GM23248 (cell line): ENCODE data around the gene CD93. TPM values are rescaled to one million over a fixed set of nuclear protein-coding genes. Genes with fewer than 3 reads are reported as not detected.

Experiments used
- DNase-seq: peaks from one replicate; pipeline ENCODE4 v3.0.0-alpha.2; 2015
- H2AFZ ChIP-seq: fragments of 200-600 bp; sonication (generic); 2 replicates; pipeline ENCODE4 v1.6.1; 2016; ENCODE audit warnings: antibody characterized with exemption
- H3F3A ChIP-seq: fragments of 200-600 bp; sonication (generic); 2 replicates; pipeline ENCODE4 v1.6.1; 2016; ENCODE audit warnings: mild to moderate bottlenecking, antibody characterized with exemption, mixed run types; ENCODE audit not compliant: insufficient read depth
- H3K27ac ChIP-seq: fragments of 200-600 bp; sonication (generic); 2 replicates; pipeline ENCODE4 v1.5.1; 2016; ENCODE audit warnings: mild to moderate bottlenecking
- H3K27me3 ChIP-seq: fragments of 200-600 bp; sonication (generic); replicated peaks from 2 replicates; pipeline ENCODE4 v1.6.1; 2016; ENCODE audit warnings: mild to moderate bottlenecking; ENCODE audit not compliant: insufficient read depth
- H3K36me3 ChIP-seq: fragments of 200-600 bp; sonication (generic); 2 replicates; pipeline ENCODE4 v1.6.1; 2016; ENCODE audit warnings: low read depth, mild to moderate bottlenecking
- H3K4me1 ChIP-seq: fragments of 200-600 bp; sonication (generic); 2 replicates; pipeline ENCODE4 v1.6.1; 2016; ENCODE audit warnings: mild to moderate bottlenecking; ENCODE audit not compliant: insufficient read depth
- H3K4me2 ChIP-seq: fragments of 200-600 bp; sonication (generic); one replicate; pipeline ENCODE4 v1.6.1; 2016; ENCODE audit warnings: mild to moderate bottlenecking; ENCODE audit not compliant: unreplicated experiment
- H3K4me3 ChIP-seq: fragments of 200-600 bp; sonication (generic); 2 replicates; pipeline ENCODE4 v1.5.1; 2016; ENCODE audit warnings: mild to moderate bottlenecking
- H3K79me2 ChIP-seq: fragments of 200-600 bp; sonication (generic); 2 replicates; pipeline ENCODE4 v1.6.1; 2016; ENCODE audit warnings: mild to moderate bottlenecking; ENCODE audit not compliant: insufficient read depth
- H3K9ac ChIP-seq: fragments of 200-600 bp; sonication (generic); 2 replicates; pipeline ENCODE4 v1.6.1; 2016; ENCODE audit warnings: mild to moderate bottlenecking
- H3K9me2 ChIP-seq: fragments of 200-600 bp; sonication (generic); 2 replicates; pipeline ENCODE4 v1.6.1; 2016; ENCODE audit warnings: mixed run types, mild to moderate bottlenecking, moderate library complexity; ENCODE audit not compliant: insufficient read depth
- H3K9me3 ChIP-seq: fragments of 200-600 bp; sonication (generic); one replicate; pipeline ENCODE4 v1.6.1; 2017; ENCODE audit warnings: low read depth
- H4K20me1 ChIP-seq: fragments of 200-600 bp; sonication (generic); 2 replicates; pipeline ENCODE4 v1.6.0; 2016; ENCODE audit not compliant: insufficient read depth
- EZH2 ChIP-seq: fragments of 200-600 bp; sonication (generic); IDR thresholded peaks from 2 replicates; pipeline ENCODE4 v1.6.1; 2018; ENCODE audit warnings: antibody characterized with exemption, mild to moderate bottlenecking; ENCODE audit not compliant: insufficient read depth, poor library complexity, severe bottlenecking
- EZH2phosphoT487 ChIP-seq: fragments of 200-600 bp; sonication (generic); IDR thresholded peaks from 2 replicates; pipeline ENCODE4 v1.6.1; 2018; ENCODE audit warnings: antibody characterized with exemption, moderate library complexity, mild to moderate bottlenecking, low read depth; ENCODE audit not compliant: insufficient read depth
- WGBS, 2 experiments: methylation state at CpG; one replicate each; pipeline ENCODE4 v1.1.6; 2015 to 2017; ENCODE audit warnings: low lambda C conversion rate in 2 of 2, low coverage in 1 of 2; ENCODE audit errors: missing lambda C conversion rate in 2 of 2; 5-methylcytosine and 5-hydroxymethylcytosine counted together
- in situ Hi-C: fragments of 300-500 bp; cut with MboI; formaldehyde crosslinking; loops from 2 replicates; pipeline ENCODE4 v1.15.0; 2020
- polyA plus RNA-seq: library from polyadenylated mRNA; unstranded; fragments of >200 nt; fragmentation: Nextera tagmentation; extraction: Ambion mirVana; gene quantifications from 2 replicates; pipeline ENCODE4 v1.2.1, GENCODE V29; 2016
- total RNA-seq: library from RNA; depleted of rRNA; stranded (reverse); fragments of >200 nt; shearing (Covaris generic); gene quantifications from 2 replicates; pipeline ENCODE4 v1.2.3, GENCODE V29; 2014

Gene CD93
- total and polyA plus RNA-seq, 2 experiments from 2014 or later = 0.03 TPM; not detected in 1

DNA sequence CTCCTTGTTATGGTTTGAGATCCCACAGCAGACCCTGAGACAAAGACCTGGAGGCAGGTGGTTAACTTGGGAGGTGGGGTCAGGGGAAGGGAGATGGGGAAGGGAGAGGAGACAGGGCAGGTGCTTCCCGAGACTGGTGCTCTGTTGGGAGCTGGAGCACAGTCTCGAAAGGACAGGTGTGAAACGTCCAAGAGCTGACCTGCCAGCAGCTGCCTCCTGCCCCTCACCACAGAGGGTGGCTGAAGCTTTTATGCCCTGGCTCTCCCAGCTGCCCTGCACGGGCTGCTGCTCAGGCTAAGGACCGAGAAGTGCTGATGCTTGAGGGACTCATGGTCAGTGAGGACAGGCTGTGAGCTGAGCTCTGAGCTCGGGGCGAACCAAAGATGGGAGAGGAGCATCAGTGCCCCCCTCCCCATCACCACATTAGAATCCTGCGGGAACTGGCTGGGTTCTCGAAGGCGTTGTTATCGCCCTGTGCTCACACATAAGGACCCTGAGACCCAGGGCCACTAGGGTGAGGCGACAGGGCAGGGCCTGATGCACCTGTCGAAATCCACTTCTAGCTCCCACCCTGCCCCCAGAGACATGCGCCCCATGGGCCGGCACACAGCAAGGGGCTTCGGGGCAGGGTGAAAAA is 25.3 kb upstream of the CD93 start:
- H3F3A ChIP-seq = no peaks in the 10 kb centered on the region
- in situ Hi-C loops = no loop called here

DNA sequence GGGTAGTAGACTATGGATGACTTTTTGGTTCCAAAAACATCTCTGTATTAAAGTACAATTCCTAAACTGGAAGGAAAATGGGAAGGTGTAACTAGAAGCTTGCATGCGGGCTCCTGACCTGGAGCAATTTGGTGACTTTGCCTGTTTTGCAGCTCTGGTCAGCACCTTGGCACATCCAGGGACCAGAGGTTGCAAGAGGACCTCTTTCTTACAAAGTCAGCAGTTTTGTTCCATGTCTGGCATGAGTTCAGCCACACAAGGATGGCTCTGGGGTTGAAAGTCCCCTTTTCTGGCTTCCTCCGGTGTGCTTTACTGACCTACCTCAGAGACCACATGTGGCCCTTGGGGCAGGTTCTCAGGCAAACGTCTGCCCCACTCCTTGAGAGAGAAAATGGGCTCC is 22.7 kb upstream of the CD93 start:
- no peak overlapping the region for H3K27ac ChIP-seq
- no peaks in the 10 kb centered on the region for H3K9me3 ChIP-seq
- no peaks in the 10 kb centered on the region for H3K79me2 ChIP-seq
- WGBS, 2 experiments = 85 to 89% methylated on average over 3 of the region's 3 CpGs
- in situ Hi-C loops = no loop called here
- H3K9me2 ChIP-seq = no peaks in the 10 kb centered on the region
- H2AFZ ChIP-seq = no peak overlapping the region
- H3K4me1 ChIP-seq = no peaks in the 10 kb centered on the region
- no peak overlapping the region for H3K4me2 ChIP-seq
- TF ChIP-seq EZH2 (no peak), EZH2phosphoT487 (no peak)
- H3K27me3 ChIP-seq = no peaks in the 10 kb centered on the region
- no peak for DNase-seq
- no peaks in the 10 kb centered on the region for H3K36me3 ChIP-seq
- no peaks in the 10 kb centered on the region for H3F3A ChIP-seq
- no peak overlapping the region for H3K4me3 ChIP-seq
- no peaks in the 10 kb centered on the region for H4K20me1 ChIP-seq
- no peak overlapping the region for H3K9ac ChIP-seq

More for the DNA sequence above, 25.3 kb upstream of the CD93 start:
- H3K27ac ChIP-seq = no peak overlapping the region
- no peak overlapping the region for H2AFZ ChIP-seq
- 81 to 83% methylated on average over 16 of the region's 16 CpGs for WGBS, 2 experiments
- DNase-seq = no peak
- no peak overlapping the region for H3K4me3 ChIP-seq
- no peaks in the 10 kb centered on the region for H3K9me2 ChIP-seq
- no peaks in the 10 kb centered on the region for H3K4me1 ChIP-seq
- H3K79me2 ChIP-seq = no peaks in the 10 kb centered on the region
- H3K9me3 ChIP-seq = no peaks in the 10 kb centered on the region
- H3K9ac ChIP-seq = no peak overlapping the region
- no peak for TF ChIP-seq EZH2phosphoT487
- TF ChIP-seq EZH2 = no peak
- H4K20me1 ChIP-seq = no peaks in the 10 kb centered on the region
- H3K27me3 ChIP-seq = no peaks in the 10 kb centered on the region
- no peak overlapping the region for H3K4me2 ChIP-seq
- no peaks in the 10 kb centered on the region for H3K36me3 ChIP-seq

DNA sequence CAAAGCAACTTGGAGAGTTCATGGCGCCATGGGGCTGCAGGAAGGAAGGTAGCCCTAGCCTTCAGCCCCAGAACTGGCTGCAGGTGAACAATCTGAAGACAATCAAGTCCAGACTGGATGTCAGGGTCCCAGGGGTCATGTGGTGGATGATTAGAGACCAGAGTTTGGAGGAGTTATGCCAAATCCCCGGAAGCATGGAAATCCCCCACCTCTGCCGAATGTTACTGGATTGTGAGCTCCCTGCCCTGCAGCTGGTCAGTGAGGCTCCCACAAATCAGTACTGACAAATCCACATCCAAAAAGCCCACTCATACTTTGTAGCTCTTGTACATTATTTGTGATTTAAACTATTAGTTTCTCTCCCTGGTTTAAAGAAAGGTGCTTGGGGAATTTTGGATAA is 21.3 kb upstream of the CD93 start:
- H3K36me3 ChIP-seq = no peaks in the 10 kb centered on the region

DNA sequence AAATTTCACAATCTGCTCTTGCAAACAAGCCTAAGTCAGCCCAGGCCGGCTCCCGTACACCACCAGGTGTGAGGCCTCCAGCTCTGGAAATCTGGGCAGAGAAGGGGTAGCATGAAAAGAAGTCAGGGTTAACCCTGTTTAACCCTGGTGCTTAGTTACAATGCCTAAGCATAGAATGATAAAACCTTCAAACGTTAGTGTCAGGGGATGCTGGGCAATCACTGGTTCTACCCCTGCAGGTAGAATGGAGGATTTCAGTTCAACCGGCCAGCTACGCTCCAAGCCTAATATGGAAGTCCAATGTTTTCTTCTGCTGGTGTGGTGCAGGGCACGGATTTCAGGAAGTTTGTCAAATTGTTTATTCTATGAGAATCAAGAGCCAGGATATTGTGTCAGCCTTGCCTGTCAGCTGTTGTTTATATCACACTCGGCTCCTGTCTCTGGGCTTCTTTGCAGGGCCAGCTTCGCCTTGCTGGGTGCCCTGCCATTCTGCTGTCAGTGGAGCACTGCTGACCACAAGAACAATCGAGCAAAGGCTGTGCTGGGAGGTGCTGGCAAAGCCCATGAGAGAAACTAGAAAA is 20.2 kb upstream of the CD93 start:
- Histone ChIP-seq H3F3A (no peaks in the 10 kb centered on the region), H3K9me3 (no peaks in the 10 kb centered on the region), H3K27ac (no peak overlapping the region), H3K4me1 (no peaks in the 10 kb centered on the region), H3K79me2 (no peaks in the 10 kb centered on the region), H4K20me1 (no peaks in the 10 kb centered on the region), H3K36me3 (no peaks in the 10 kb centered on the region), H3K4me3 (no peak overlapping the region), H3K9ac (no peak overlapping the region), H3K9me2 (no peaks in the 10 kb centered on the region), H3K4me2 (no peak overlapping the region), H3K27me3 (no peaks in the 10 kb centered on the region), H2AFZ (no peak overlapping the region)
- 70 to 75% methylated on average over 9 of the region's 9 CpGs for WGBS, 2 experiments
- no peak for DNase-seq
- in situ Hi-C loops = no loop called here
- TF ChIP-seq EZH2phosphoT487 (no peak), EZH2 (no peak)

More for the DNA sequence above, 21.3 kb upstream of the CD93 start:
- no peak for TF ChIP-seq EZH2
- no peak for TF ChIP-seq EZH2phosphoT487
- no peaks in the 10 kb centered on the region for H3K79me2 ChIP-seq
- H3K4me1 ChIP-seq = no peaks in the 10 kb centered on the region
- in situ Hi-C loops = no loop called here
- H3K4me2 ChIP-seq = no peak overlapping the region
- H2AFZ ChIP-seq = no peak overlapping the region
- H3K27ac ChIP-seq = no peak overlapping the region
- 75 to 84% methylated on average over 3 of the region's 3 CpGs for WGBS, 2 experiments
- H3K9me2 ChIP-seq = no peaks in the 10 kb centered on the region
- no peaks in the 10 kb centered on the region for H4K20me1 ChIP-seq
- no peaks in the 10 kb centered on the region for H3K27me3 ChIP-seq
- H3K9me3 ChIP-seq = no peaks in the 10 kb centered on the region
- H3K9ac ChIP-seq = no peak overlapping the region
- no peak for DNase-seq
- H3K4me3 ChIP-seq = no peak overlapping the region
- H3F3A ChIP-seq = no peaks in the 10 kb centered on the region

DNA sequence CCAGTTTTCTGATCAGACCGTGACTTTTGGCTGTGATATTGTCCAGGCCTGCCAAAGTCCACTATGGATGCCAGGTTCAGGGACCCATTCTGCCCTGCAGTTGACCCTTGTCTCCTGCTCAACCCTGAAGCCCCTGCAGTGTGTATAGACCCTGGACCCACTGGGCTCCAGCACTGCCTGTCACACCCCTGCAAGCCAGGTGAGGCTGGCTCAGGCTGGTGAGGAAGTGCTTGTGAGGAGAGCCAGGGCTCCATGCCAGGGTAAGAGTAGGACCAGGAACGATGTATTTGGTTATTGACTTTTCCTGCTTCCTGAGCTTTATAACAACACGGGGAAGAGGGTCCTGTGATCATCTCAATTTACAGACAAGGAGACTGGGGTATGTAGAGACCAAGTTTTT is 19.1 kb upstream of the CD93 start:
- H3K79me2 ChIP-seq = no peaks in the 10 kb centered on the region
- no peak overlapping the region for H3K9ac ChIP-seq
- no peak for TF ChIP-seq EZH2
- TF ChIP-seq EZH2phosphoT487 = no peak
- in situ Hi-C loops = no loop called here
- no peak overlapping the region for H3K4me3 ChIP-seq
- H4K20me1 ChIP-seq = no peaks in the 10 kb centered on the region
- H3K4me1 ChIP-seq = no peaks in the 10 kb centered on the region
- H3K9me3 ChIP-seq = no peaks in the 10 kb centered on the region
- no peak overlapping the region for H3K4me2 ChIP-seq
- H3K27me3 ChIP-seq = no peaks in the 10 kb centered on the region
- no peaks in the 10 kb centered on the region for H3K9me2 ChIP-seq
- WGBS, 2 experiments = 64 to 73% methylated on average over 3 of the region's 3 CpGs
- no peaks in the 10 kb centered on the region for H3F3A ChIP-seq
- no peak for DNase-seq
- no peak overlapping the region for H3K27ac ChIP-seq
- H2AFZ ChIP-seq = no peak overlapping the region
- no peaks in the 10 kb centered on the region for H3K36me3 ChIP-seq
